IPS-NIHi7 (cell line): ENCODE measurements around the gene CIB1.
"Not testable (repeated sequence)": the region's sequence is repeated elsewhere in the genome, so short reads cannot be mapped to it uniquely, and the experiment has no call there.

Experiments used
- DNase-seq: peaks from one replicate; pipeline ENCODE4 v3.0.0; 2012; ENCODE audit warnings: mixed read lengths; ENCODE audit errors: extremely low spot score

Gene CIB1

DNA sequence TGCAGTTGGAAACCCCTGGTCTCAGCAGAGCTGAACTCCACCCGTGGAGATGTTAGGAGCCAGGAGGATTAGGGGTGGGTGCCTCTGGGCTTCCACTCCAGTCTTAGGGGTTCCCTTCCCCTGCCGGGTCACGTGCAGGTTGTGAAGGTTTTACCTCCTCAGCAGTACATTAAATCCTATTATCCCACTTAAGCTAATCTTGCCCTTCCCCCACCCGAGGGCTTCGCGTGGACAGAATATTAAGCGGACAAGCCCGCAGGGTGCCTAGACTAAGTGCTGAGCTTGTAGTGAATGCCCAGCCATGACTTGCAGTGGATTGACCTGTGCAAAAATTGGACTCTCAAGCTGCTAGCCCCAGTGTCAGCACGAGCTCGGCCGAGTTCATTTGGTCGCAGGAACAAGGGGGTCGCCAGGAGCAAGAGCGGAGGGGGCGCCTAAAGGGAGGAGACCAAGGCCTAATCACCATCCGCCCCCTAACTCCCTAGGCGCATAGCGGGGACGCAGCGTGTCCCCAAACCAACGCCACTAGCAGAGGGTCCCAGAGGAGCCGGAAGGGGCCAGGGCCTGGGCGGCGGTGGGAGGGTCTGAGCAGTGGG is 33.1 kb downstream of the CIB1 start:
- DNase-seq: no peak

DNA sequence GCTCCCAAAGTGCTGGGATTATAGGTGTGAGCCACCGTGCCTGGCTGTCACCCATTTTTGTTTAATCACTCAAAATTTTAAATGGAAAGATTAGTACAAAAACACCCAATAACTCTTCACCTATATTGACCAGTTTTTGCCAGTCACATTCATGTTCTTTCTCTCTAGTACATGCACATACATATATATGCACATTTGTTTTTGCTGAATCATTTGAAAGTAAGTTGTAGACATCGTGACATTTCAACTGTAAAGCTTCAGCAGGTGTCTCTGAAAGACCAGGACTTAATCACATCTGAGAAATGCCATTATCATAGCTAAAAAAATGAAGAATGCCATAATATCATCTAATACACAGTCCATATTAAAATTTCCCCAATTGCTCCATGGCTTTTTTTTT is 39.1 kb downstream of the CIB1 start:
- DNase-seq: no peak

DNA sequence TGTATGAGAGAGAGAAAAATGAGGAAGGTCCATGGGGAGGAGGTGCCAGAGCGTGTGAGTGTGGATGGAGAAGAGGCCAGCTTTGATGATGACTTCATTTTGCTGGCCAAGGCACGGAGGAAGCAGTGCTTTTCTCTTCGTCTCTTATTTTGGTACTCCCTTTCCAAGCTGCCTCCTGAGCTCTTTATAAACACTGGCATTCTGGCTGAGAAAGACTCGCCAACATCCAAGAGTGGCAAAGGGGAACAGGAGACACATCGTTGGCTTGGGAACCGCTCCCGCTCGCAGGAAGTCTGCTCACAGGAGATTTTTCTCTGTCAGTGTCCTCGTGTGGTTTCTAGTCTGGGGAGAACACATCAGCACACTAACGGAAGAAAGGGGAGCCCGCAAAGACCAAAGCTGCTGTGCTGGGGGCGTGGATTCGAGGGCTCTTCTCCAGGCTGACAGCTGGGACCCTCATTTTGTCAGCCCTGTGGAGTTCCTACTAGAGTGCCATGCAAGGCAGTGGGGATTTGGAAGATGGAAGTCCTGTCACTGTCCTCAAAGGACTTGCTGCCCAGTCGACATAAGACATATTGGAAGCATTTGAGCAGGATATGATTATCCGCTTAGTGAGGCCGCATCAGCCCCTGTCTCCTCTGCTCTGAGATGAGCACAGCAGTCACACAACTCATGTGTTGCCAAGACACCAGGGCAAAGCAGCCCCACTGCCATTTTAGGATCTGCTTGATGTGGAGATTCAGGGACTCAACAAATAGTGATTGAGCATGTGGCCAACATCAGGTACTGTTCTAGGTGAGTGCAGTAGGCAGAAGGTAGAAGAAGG is 40.6 kb downstream of the CIB1 start:
- no peak for DNase-seq

DNA sequence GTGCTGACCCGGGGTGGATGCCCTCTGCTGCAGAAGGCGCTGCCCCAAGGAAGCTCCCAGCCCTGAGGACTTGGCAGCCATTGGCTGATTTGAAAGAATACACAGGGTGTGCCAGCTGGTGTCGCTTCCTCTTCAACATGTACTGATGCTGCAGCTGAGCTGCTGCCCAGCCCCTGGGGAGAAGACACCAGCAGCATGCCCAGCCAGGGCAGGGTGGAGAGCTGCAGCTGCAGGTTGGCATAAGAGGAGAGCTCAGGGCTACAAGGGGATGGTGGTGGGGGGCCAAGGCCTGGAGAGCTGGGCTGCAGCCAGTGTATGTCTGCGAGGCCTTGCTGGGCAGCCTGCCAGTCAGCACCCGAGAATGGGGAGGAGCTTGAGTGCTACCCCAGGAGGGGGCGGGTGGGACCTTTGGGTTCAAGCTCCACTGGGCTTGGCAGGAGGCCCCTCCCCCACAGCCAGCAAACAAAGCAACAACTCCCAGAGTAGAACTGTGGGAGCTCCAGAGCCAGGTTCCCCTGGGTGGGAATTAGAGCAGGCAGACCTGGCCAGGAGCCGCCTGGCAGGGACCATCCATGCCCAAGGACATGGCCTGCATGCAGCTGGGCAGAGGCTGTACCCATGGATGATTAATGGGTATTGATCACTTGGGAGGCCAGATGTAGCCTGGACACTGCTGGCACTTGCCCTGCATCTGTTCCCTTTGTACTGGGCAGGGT is 41.8 kb downstream of the CIB1 start:
- peak; percentile 10 for DNase-seq

DNA sequence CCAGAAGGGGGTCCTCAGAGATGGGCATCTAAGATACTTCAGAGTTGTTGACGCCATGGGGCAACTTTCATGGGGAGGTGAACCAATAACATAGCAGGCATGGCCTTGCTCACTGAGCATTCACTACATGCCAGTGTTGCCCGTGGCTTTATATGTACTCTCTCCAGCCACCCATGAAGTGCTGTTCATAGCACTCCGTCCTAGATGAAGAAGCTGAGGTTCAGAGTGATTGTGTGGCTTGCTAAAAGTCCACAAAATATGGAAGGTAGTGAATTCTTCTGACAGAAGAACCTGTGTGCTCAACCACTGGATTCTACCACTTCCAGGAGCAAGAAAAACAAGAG is 42.4 kb downstream of the CIB1 start:
- no peak for DNase-seq

DNA sequence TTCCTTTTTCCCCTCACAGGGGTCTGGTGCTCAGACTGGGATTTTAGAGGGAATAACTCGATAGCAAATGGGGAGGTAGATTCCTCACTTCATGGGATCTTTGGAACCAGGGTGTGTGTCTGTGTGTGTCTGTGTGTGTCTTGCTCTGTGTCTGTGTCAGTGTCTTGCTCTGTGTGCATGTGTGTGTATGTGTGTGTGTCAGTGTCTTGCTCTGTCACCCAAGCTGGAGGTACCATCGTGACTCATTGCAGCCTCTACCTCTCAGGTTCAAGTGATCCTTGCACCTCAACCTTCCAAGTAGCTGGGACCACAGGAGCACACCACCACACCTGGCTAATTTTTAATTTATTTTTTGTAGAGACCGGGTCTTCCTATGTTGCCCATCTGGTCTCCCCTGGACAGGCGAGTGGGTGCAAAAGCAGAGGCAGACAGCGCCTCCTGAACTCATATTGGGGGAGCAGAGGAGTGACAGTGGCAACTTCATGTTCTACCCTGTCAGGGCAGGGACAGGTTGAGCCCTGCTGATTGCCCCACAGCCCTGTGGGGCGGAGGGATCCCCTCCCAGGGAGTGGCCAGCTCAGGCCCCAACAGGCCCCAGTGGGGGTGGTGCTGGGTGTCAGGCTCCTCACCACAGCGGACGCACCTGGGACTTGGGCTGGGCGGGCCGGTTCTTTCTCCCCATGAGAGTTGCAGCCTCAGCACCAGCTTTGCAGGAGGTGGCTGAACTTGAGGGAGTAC is 43.0 kb downstream of the CIB1 start:
- DNase-seq: no peak

DNA sequence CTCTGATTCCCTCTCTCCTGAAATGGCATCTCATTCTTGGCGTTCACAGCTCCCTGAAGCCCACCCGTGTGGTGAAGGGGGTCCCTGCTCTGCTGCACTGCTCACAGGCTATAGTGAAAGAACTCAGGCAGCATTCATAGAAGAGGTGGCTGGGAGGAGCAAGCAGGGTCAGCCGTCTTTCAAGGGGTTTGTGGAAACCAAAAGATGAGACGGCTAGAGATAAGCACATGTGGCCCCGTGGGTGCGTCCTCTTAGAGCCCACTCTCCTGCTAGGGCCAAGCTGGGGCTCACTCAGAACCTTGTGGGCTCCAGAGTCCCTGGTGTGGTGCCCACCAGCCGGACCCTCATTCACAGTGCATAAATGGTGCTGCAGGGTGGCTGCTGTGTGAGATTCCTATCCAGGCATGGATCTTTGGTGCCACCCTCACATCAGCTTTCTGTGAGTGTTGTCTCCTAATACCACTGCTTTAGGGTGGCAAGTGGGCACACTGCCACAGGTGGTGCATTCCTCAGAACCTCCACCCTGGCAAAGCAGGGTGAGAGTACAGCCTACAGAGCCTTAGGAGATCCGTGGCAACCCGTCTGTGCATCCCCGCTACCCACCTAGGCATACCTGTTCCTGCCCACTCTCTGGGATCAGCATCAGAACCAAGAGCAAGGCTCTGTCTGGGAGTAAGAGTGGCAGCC is 43.8 kb downstream of the CIB1 start:
- DNase-seq: no peak

DNA sequence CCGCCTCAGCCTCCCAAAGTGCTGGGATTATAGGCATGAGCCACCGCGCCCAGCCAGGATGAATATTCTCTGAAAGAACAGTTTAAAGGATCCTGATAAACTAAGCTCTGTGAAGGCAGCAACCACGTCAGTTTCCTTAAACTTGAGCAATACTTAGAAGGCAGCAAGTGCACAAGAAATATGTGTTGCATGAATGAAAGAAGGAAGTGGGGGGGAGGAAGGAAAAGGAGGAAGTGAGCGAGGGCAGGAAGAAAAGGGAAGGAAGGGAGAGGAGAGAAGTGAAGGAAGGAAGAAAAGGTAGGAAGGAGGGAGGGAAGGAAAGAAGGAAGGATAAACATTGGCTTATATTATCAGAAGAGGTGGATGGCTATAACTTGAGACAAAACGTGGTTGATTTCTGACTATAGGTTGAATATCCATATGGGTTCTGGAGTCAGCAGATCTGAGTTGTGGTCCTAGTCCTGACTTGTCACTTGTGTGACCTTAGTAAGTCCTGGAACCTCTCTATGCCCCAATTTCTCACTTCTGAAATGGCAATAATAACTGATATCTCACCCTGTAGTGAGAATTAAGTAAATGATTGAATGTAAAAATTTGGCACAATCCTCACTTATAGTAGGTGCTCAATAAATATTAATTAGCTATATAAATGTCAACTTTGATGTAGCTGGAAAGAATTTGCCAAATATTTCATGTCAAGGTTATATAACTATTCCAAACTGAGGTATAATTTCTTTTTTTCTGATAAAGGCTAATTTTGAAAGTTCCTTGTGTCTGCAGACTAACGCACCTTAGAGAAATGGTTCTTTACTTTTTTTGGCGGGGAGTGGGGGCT is 44.6 kb downstream of the CIB1 start:
- DNase-seq: no peak

DNA sequence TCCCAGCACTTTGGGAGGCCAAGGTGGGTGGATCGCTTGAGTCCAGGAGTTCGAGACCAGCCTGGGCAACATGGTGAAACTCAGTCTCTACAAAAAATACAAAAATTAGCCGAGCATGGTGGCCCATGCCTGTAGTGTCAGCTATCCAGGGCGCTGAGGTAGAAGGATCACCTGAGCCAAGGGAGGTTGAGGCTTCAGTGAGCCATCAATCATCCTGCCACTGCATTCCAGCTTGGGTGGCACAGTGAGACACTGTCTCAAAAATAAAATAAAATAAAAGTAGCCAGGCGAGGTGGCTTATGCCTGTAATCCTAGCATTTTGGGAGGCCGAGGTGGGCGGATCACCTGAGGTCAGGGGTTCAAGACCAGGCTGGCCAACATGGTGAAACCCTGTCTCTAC is 45.7 kb downstream of the CIB1 start:
- DNase-seq: not testable (repeated sequence)

DNA sequence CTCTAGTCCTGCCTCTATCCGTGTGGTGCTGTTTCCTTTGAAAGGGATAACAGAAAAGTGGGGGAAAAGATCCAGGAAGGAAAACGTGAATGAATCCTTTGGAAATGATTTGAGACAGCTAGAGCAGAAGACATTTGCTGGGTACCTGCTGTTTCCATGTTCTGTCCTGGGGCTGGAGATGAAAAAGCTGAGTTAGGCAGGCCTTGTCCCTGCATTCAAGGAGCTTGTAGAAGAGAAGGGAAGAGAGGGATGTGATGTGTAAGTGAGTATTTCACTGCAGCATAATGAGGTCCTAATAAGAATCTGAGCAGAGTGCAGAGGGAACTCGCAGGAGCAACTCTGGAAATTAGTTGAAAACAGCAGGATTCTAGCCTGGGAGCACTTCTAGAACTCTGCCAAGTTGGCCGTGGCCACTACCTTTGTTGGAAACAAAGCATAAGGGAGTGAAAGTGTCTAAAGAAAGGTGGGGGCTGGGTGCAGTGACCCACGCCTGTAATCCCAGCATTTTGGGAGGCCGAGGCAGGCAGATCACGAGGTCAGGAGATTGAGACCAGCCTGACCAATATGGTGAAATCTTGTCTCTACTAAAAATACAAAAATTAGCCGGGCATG is 46.4 kb downstream of the CIB1 start:
- no peak for DNase-seq

DNA sequence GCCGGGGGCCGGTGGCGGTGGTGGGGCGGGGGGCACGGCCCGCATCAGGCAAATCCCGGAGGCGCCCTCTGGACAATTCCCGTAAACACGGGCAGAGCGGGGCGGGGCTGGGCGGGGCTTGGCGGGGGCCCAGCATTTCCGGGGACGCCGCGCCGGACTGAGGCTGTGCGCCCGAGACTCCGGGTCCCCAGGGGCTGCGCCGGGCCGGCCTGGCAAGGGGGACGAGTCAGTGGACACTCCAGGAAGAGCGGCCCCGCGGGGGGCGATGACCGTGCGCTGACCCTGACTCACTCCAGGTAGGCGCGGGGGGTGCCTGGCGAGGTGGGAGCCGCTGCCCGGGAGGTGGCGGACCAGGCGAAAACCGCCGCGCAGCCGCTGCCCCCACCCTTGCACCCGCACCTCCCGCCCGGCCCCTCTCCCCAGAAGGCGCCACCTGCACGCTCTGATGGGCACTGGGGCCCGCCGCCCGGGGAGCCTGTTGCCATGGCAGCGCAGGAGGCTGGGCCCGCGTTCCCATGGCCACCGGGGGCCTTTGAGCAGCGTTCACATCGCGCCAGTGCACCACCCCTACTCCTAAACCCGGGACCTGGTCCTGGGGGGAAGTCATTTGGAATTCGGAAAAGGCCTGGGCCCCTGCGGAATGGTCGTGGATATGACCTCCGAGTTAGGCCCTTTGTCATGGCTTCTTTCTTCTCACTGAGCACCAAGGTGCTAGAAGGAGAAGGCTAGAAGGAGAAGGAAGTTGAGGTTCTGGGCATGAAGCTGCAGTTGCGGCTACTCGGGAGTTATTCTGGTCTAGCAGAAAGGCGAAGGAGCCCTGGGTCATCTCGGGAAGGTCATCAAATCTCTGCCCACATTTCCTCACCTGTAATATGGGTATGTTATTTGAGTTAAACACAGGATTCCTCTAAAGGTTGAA is 48.7 kb downstream of the CIB1 start:
- DNase-seq: peak; percentile 80

DNA sequence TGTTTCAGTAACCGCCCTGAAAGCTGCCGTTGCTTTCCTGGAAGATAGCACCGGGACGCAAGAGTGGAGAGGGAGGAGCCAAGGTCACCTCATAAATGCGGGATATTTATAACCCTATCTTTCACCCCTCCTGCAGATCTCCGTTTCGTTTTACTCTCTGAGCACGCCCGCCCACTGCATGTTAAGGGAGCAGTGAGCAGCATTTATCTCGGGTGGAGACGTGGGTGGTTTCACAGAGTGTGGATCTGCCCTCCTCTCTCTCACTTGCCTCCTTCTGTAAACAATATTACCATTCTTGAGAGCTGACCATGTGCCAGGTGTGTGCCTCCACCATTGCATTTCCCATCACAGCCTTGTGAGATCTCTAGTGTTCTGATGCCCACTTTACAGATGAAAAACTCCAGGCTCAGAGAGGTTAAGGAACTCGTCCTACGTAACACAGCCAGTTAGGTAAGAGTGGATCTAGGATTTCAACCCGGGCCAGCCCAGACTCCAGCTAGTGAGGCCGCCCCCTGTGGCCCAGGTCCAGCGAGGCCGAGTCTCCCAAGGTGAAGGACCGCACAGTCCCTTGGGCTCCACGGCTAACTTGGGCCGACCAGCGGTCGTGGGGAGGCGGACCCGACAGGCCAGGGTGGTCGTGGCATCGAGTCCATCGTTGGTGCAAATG is 49.5 kb downstream of the CIB1 start:
- no peak for DNase-seq

DNA sequence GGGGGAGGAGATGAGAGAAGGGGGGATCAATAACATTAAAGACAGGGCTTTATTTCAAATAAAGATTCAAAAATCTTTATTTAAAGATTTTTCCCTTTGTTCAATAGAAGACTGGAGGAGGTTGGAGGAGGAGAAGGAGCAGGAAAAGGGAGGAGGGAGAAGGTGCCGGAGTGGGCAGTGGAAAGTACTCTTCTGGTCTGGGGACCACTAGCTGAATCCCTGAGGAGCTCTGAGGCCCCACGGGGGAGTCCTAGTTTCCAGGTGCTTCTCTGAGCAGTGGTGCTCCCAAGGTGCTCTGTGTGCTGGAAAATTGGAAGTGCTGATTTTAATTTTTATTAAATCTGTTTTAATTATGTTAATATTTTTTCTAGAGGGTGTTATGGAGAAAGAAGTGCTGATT is 52.0 kb downstream of the CIB1 start:
- DNase-seq: no peak
